ENCODE data around the gene SGCD. TPM values are rescaled to one million over a fixed set of nuclear protein-coding genes. Genes with fewer than 3 reads are reported as not detected.

The SGCD gene
- total and polyA plus RNA-seq, 8 donors = 0.58 to 55.8 (median 2.8) TPM

- intact Hi-C loops (cut with DNase I; ENCODE audit: low total_unique reads) = no loop called here
- no peak for DNase-seq
- no peaks in the 10 kb centered on the region for H3K36me3 ChIP-seq
- TF ChIP-seq POLR2A (IDR thresholded peaks at IDR 0.05) (no peak), CTCF (IDR thresholded peaks at IDR 0.05) (no peak), POLR2AphosphoS5 (IDR thresholded peaks at IDR 0.05) (no peak), EP300 (IDR thresholded peaks at IDR 0.05) (no peak)
- 54 to 86% (median 75%) methylated on average over 2 of the region's 2 CpGs for WGBS, 5 donors
- no peak overlapping the region for H3K4me3 ChIP-seq
- peaks cover 0 to 7% (median 0%) of the 10 kb centered on the region in 4 donors for H3K9me3 ChIP-seq
- H3K27ac ChIP-seq = no peak overlapping the region
- H3K4me1 ChIP-seq = no peaks in the 10 kb centered on the region
- no peaks in the 10 kb centered on the region for H3K27me3 ChIP-seq
These were observed 29.3 kb downstream of the SGCD start for GRCh38 chr5:156356238-156356637.

GRCh38 chr5:156359476-156359875, 32.5 kb downstream of the SGCD start:
- Histone ChIP-seq H3K36me3 (no peaks in the 10 kb centered on the region), H3K4me1 (no peaks in the 10 kb centered on the region), H3K27me3 (no peaks in the 10 kb centered on the region), H3K27ac (no peak overlapping the region), H3K4me3 (no peak overlapping the region), H3K9me3 (peaks cover 0 to 7% (median 0%) of the 10 kb centered on the region in 4 donors)
- WGBS, 5 donors = 50 to 86% (median 60%) methylated on average over 1 of the region's 1 CpG
- DNase-seq = no peak
- intact Hi-C loops (cut with DNase I; ENCODE audit: low total_unique reads) = no loop called here
- TF ChIP-seq CTCF (IDR thresholded peaks at IDR 0.05) (no peak), POLR2A (IDR thresholded peaks at IDR 0.05) (no peak), POLR2AphosphoS5 (IDR thresholded peaks at IDR 0.05) (no peak), EP300 (IDR thresholded peaks at IDR 0.05) (no peak)

GRCh38 chr5:156361436-156362109, 34.6 kb downstream of the SGCD start:
- intact Hi-C loops (cut with DNase I; ENCODE audit: low total_unique reads) = no loop called here
- no peak for TF ChIP-seq EP300 (IDR thresholded peaks at IDR 0.05)
- no peak for TF ChIP-seq POLR2A (IDR thresholded peaks at IDR 0.05)
- no peak for TF ChIP-seq POLR2AphosphoS5 (IDR thresholded peaks at IDR 0.05)
- TF ChIP-seq CTCF (IDR thresholded peaks at IDR 0.05) = no peak
- DNase-seq = no peak
- Histone ChIP-seq H3K27ac (no peak overlapping the region), H3K27me3 (no peaks in the 10 kb centered on the region), H3K4me3 (no peak overlapping the region), H3K36me3 (no peaks in the 10 kb centered on the region), H3K4me1 (no peaks in the 10 kb centered on the region), H3K9me3 (peaks cover 0 to 7% (median 0%) of the 10 kb centered on the region in 4 donors)
- WGBS, 5 donors = 72 to 81% (median 78%) methylated on average over 3 of the region's 3 CpGs

- no peak overlapping the region for H3K4me3 ChIP-seq
- peaks cover 0 to 7% (median 0%) of the 10 kb centered on the region in 4 donors for H3K9me3 ChIP-seq
- TF ChIP-seq CTCF (IDR thresholded peaks at IDR 0.05) = no peak
- no peak for TF ChIP-seq POLR2AphosphoS5 (IDR thresholded peaks at IDR 0.05)
- TF ChIP-seq EP300 (IDR thresholded peaks at IDR 0.05) = no peak
- TF ChIP-seq POLR2A (IDR thresholded peaks at IDR 0.05) = no peak
- no peaks in the 10 kb centered on the region for H3K27me3 ChIP-seq
- no peaks in the 10 kb centered on the region for H3K4me1 ChIP-seq
- no peak overlapping the region for H3K27ac ChIP-seq
- no peaks in the 10 kb centered on the region for H3K36me3 ChIP-seq
- 79 to 95% (median 80%) methylated on average over 2 of the region's 2 CpGs for WGBS, 5 donors
- intact Hi-C loops (cut with DNase I; ENCODE audit: low total_unique reads) = no loop called here
- DNase-seq = no peak
These were observed 36.9 kb downstream of the SGCD start for GRCh38 chr5:156363861-156364260.

Data from stomach (tissue), 9 donors.